Trophoblast cell (in vitro differentiated cells and primary cell): ENCODE data around the gene GAREM1.

Experiments
- DNase-seq, 2 donors: peaks; one replicate each; pipeline ENCODE4 v3.0.0-alpha.2; 2016
- H2AFZ ChIP-seq: 2 replicates; pipeline ENCODE4 v1.6.1; 2013; ENCODE audit warnings: low read length, moderate library complexity, mild to moderate bottlenecking; ENCODE audit not compliant: insufficient read depth, poor library complexity
- H2AK5ac ChIP-seq: 2 replicates; pipeline ENCODE4 v1.6.1; 2013; ENCODE audit warnings: mild to moderate bottlenecking, low read length
- H2BK120ac ChIP-seq: 2 replicates; pipeline ENCODE4 v1.6.1; 2013; ENCODE audit warnings: low read length, mild to moderate bottlenecking, moderate library complexity; ENCODE audit not compliant: insufficient read depth, poor library complexity
- H2BK12ac ChIP-seq: 2 replicates; pipeline ENCODE4 v1.6.1; 2013; ENCODE audit warnings: mild to moderate bottlenecking, low read length, moderate library complexity
- H2BK5ac ChIP-seq: 2 replicates; pipeline ENCODE4 v1.6.1; 2013; ENCODE audit warnings: low read length, low read depth, moderate library complexity, mild to moderate bottlenecking; ENCODE audit not compliant: poor library complexity
- H3K14ac ChIP-seq: 2 replicates; pipeline ENCODE4 v1.6.1; 2013; ENCODE audit warnings: mild to moderate bottlenecking, low read length
- H3K18ac ChIP-seq: 2 replicates; pipeline ENCODE4 v1.6.1; 2013; ENCODE audit warnings: mild to moderate bottlenecking, low read length
- H3K23ac ChIP-seq: 2 replicates; pipeline ENCODE4 v1.6.1; 2013; ENCODE audit warnings: low read length
- H3K27ac ChIP-seq: 2 replicates; pipeline ENCODE4 v1.5.1; 2013; ENCODE audit warnings: low read depth, mild to moderate bottlenecking, inconsistent platforms, low read length, moderate library complexity
- H3K27me3 ChIP-seq: 2 replicates; pipeline ENCODE4 v1.6.1; 2013; ENCODE audit warnings: inconsistent platforms, mild to moderate bottlenecking, low read length, moderate library complexity; ENCODE audit not compliant: insufficient read depth
- H3K36me3 ChIP-seq, 2 experiments: 1 replicate in 1 of 2; 2 replicates in 1 of 2; pipeline ENCODE4 v1.6.1; 2013; ENCODE audit warnings: low read length in 2 of 2, mild to moderate bottlenecking in 2 of 2, moderate library complexity in 1 of 2; ENCODE audit not compliant: insufficient read depth in 2 of 2, control insufficient read depth in 1 of 2
- H3K4ac ChIP-seq: 2 replicates; pipeline ENCODE4 v1.6.1; 2013; ENCODE audit warnings: low read depth, mild to moderate bottlenecking, low read length, moderate library complexity
- H3K4me1 ChIP-seq, 2 experiments: 1 replicate in 1 of 2; 2 replicates in 1 of 2; pipeline ENCODE4 v1.6.1; 2013; ENCODE audit warnings: low read length in 2 of 2, mild to moderate bottlenecking in 2 of 2, moderate library complexity in 1 of 2; ENCODE audit not compliant: insufficient read depth in 2 of 2, control insufficient read depth in 1 of 2
- H3K4me2 ChIP-seq: 2 replicates; pipeline ENCODE4 v1.6.1; 2013; ENCODE audit warnings: inconsistent platforms, mild to moderate bottlenecking, low read length, moderate library complexity
- H3K4me3 ChIP-seq: 2 replicates; pipeline ENCODE4 v1.5.1; 2013; ENCODE audit warnings: mild to moderate bottlenecking, low read depth, low read length, inconsistent platforms
- H3K79me1 ChIP-seq: one replicate; pipeline ENCODE4 v1.6.1; 2013; ENCODE audit warnings: low read length
- H3K79me2 ChIP-seq: 2 replicates; pipeline ENCODE4 v1.6.1; 2013; ENCODE audit warnings: low read length, mild to moderate bottlenecking; ENCODE audit not compliant: control insufficient read depth, insufficient read depth, poor library complexity
- H3K9ac ChIP-seq: 2 replicates; pipeline ENCODE4 v1.6.1; 2013; ENCODE audit warnings: mild to moderate bottlenecking, low read length
- H3K9me3 ChIP-seq: 2 replicates; pipeline ENCODE4 v1.6.1; 2013; ENCODE audit warnings: low read depth, mild to moderate bottlenecking, control low read depth, inconsistent platforms, low read length; ENCODE audit not compliant: insufficient read depth
- H4K12ac ChIP-seq: 2 replicates; pipeline ENCODE4 v1.6.1; 2013; ENCODE audit warnings: low read depth, mild to moderate bottlenecking, low read length, moderate library complexity
- H4K8ac ChIP-seq: 2 replicates; pipeline ENCODE4 v1.6.1; 2013; ENCODE audit warnings: low read depth, mild to moderate bottlenecking, low read length, moderate library complexity
- H4K91ac ChIP-seq: one replicate; pipeline ENCODE4 v1.6.1; 2013; ENCODE audit warnings: low read depth, mild to moderate bottlenecking, low read length, moderate library complexity
- WGBS: extraction: QIAGEN DNeasy Blood & Tissue Kit; methylation state at CpG from one replicate; pipeline ENCODE4 v1.1.7; 2013; ENCODE audit warnings: missing lambda C conversion rate; ENCODE audit not compliant: insufficient read length, insufficient coverage; ENCODE audit errors: extremely low coverage; 5-methylcytosine and 5-hydroxymethylcytosine counted together

Gene GAREM1

GRCh38 chr18:32422201-32422600 is 48.5 kb downstream of the GAREM1 start:
- no peak overlapping the region for H3K4me3 ChIP-seq
- H2BK120ac ChIP-seq = no peak overlapping the region
- H2BK12ac ChIP-seq = no peak overlapping the region
- no peaks in the 10 kb centered on the region for H3K79me1 ChIP-seq
- H3K14ac ChIP-seq = no peak overlapping the region
- H3K4me1 ChIP-seq = no peaks in the 10 kb centered on the region
- no peak overlapping the region for H2AFZ ChIP-seq
- H3K9me3 ChIP-seq = no peaks in the 10 kb centered on the region
- no peak overlapping the region for H3K4ac ChIP-seq
- no peaks in the 10 kb centered on the region for H3K36me3 ChIP-seq
- no peak overlapping the region for H3K23ac ChIP-seq
- H3K27ac ChIP-seq = no peak overlapping the region
- H3K18ac ChIP-seq = no peak overlapping the region
- H4K91ac ChIP-seq = no peak overlapping the region
- no peak overlapping the region for H4K12ac ChIP-seq
- H3K27me3 ChIP-seq = no peaks in the 10 kb centered on the region
- no peak overlapping the region for H2AK5ac ChIP-seq
- no peak for DNase-seq
- H2BK5ac ChIP-seq = no peak overlapping the region
- H3K79me2 ChIP-seq = no peaks in the 10 kb centered on the region
- no peak overlapping the region for H3K4me2 ChIP-seq
- H3K9ac ChIP-seq = no peak overlapping the region
- WGBS = no CpG with 5 or more reads among the region's 3 CpGs
- no peak overlapping the region for H4K8ac ChIP-seq

GRCh38 chr18:32420084-32420750 is 50.5 kb downstream of the GAREM1 start:
- no peak overlapping the region for H2AK5ac ChIP-seq
- H3K4me1 ChIP-seq = no peaks in the 10 kb centered on the region
- H2BK5ac ChIP-seq = no peak overlapping the region
- H3K36me3 ChIP-seq = no peaks in the 10 kb centered on the region
- no peak overlapping the region for H4K12ac ChIP-seq
- H2AFZ ChIP-seq = no peak overlapping the region
- H3K79me1 ChIP-seq = no peaks in the 10 kb centered on the region
- no peaks in the 10 kb centered on the region for H3K27me3 ChIP-seq
- no peak overlapping the region for H3K4me3 ChIP-seq
- no peaks in the 10 kb centered on the region for H3K79me2 ChIP-seq
- H2BK120ac ChIP-seq = no peak overlapping the region
- no peak overlapping the region for H3K23ac ChIP-seq
- H3K4ac ChIP-seq = no peak overlapping the region
- no peak overlapping the region for H2BK12ac ChIP-seq
- no peak overlapping the region for H3K14ac ChIP-seq
- no peak overlapping the region for H4K91ac ChIP-seq
- H3K18ac ChIP-seq = no peak overlapping the region
- H3K27ac ChIP-seq = no peak overlapping the region
- no peak overlapping the region for H3K9ac ChIP-seq
- no peak for DNase-seq
- WGBS = no CpG with 5 or more reads among the region's 5 CpGs
- no peak overlapping the region for H3K4me2 ChIP-seq
- H3K9me3 ChIP-seq = no peaks in the 10 kb centered on the region
- no peak overlapping the region for H4K8ac ChIP-seq

- H3K36me3 ChIP-seq = no peaks in the 10 kb centered on the region
- no peak overlapping the region for H2BK120ac ChIP-seq
- H3K23ac ChIP-seq = no peak overlapping the region
- no peak for DNase-seq
- no peak overlapping the region for H3K18ac ChIP-seq
- no peak overlapping the region for H3K14ac ChIP-seq
- H3K9me3 ChIP-seq = no peaks in the 10 kb centered on the region
- WGBS = no CpG with 5 or more reads among the region's 5 CpGs
- no peaks in the 10 kb centered on the region for H3K79me2 ChIP-seq
- no peak overlapping the region for H3K4ac ChIP-seq
- no peaks in the 10 kb centered on the region for H3K79me1 ChIP-seq
- no peak overlapping the region for H3K4me2 ChIP-seq
- H2AK5ac ChIP-seq = no peak overlapping the region
- H3K4me1 ChIP-seq = no peaks in the 10 kb centered on the region
- no peak overlapping the region for H2BK5ac ChIP-seq
- no peak overlapping the region for H2BK12ac ChIP-seq
- no peak overlapping the region for H2AFZ ChIP-seq
- H3K9ac ChIP-seq = no peak overlapping the region
- H4K12ac ChIP-seq = no peak overlapping the region
- no peak overlapping the region for H3K27ac ChIP-seq
- H4K8ac ChIP-seq = no peak overlapping the region
- H4K91ac ChIP-seq = no peak overlapping the region
- H3K27me3 ChIP-seq = no peaks in the 10 kb centered on the region
- H3K4me3 ChIP-seq = no peak overlapping the region
Measured at GRCh38 chr18:32418148-32418547, 52.5 kb downstream of the GAREM1 start.

- H3K23ac ChIP-seq = no peak overlapping the region
- H3K79me1 ChIP-seq = no peaks in the 10 kb centered on the region
- WGBS = no CpG with 5 or more reads among the region's 2 CpGs
- H3K4ac ChIP-seq = no peak overlapping the region
- H2BK12ac ChIP-seq = no peak overlapping the region
- no peaks in the 10 kb centered on the region for H3K4me1 ChIP-seq
- H3K27me3 ChIP-seq = no peaks in the 10 kb centered on the region
- H3K4me3 ChIP-seq = no peak overlapping the region
- H3K9me3 ChIP-seq = no peaks in the 10 kb centered on the region
- H3K79me2 ChIP-seq = no peaks in the 10 kb centered on the region
- DNase-seq = no peak
- no peak overlapping the region for H3K27ac ChIP-seq
- no peak overlapping the region for H2BK5ac ChIP-seq
- H2AFZ ChIP-seq = no peak overlapping the region
- no peaks in the 10 kb centered on the region for H3K36me3 ChIP-seq
- H4K8ac ChIP-seq = no peak overlapping the region
- H3K14ac ChIP-seq = no peak overlapping the region
- H4K91ac ChIP-seq = no peak overlapping the region
- no peak overlapping the region for H3K9ac ChIP-seq
- no peak overlapping the region for H3K18ac ChIP-seq
- H2BK120ac ChIP-seq = no peak overlapping the region
- no peak overlapping the region for H3K4me2 ChIP-seq
- no peak overlapping the region for H2AK5ac ChIP-seq
- no peak overlapping the region for H4K12ac ChIP-seq
Measured at GRCh38 chr18:32405588-32405987, 65.1 kb downstream of the GAREM1 start.
